GM21576 (cell line): ENCODE results near the gene ADM2.

Experiments used
- ATAC-seq: cut with Tn5 transposase; IDR thresholded peaks from one replicate; pipeline ENCODE4 v1.9.1; 2021; ENCODE audit warnings: mild to moderate bottlenecking, moderate library complexity; ENCODE audit not compliant: unreplicated experiment

Gene ADM2

DNA sequence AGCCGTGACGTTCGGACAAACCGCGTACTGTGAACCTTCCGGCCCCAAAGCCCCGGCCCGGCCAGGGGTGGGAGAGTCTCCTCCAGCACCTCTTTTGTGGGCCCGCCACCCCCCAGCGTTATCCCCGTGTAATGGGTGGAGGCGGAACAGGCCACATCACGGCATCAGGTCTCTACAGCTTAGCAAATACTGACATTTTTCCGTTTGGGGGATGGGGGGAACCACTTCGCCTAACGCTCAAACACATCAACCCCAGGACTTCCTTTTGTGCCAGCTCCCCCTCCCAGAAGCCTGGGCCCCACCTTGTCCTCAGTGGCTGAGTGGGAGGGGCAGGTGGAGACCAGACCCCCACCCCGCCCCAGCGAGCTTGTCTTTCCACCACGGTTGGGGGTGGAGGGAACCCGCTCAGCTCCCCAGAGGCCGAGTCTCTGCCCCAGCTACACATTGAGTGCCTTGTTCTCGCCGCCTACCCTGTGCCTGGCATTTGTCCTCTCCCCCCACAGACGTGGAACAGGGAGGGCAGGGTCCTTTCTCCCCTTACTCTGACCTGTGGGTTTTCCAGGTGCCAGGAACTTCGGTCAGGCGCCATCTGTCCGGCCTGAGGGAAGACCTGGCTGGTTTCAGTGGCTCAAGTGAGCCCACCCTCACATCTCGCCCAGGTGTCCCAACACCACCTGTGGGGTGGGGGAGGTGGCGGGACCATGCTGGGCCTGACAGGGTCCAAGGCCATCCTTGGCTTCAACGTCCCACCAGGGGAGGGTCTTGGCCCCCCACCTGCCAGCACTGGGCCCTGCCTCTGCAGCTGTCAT, 36.1 kb upstream of the ADM2 start:
- no peak for ATAC-seq

DNA sequence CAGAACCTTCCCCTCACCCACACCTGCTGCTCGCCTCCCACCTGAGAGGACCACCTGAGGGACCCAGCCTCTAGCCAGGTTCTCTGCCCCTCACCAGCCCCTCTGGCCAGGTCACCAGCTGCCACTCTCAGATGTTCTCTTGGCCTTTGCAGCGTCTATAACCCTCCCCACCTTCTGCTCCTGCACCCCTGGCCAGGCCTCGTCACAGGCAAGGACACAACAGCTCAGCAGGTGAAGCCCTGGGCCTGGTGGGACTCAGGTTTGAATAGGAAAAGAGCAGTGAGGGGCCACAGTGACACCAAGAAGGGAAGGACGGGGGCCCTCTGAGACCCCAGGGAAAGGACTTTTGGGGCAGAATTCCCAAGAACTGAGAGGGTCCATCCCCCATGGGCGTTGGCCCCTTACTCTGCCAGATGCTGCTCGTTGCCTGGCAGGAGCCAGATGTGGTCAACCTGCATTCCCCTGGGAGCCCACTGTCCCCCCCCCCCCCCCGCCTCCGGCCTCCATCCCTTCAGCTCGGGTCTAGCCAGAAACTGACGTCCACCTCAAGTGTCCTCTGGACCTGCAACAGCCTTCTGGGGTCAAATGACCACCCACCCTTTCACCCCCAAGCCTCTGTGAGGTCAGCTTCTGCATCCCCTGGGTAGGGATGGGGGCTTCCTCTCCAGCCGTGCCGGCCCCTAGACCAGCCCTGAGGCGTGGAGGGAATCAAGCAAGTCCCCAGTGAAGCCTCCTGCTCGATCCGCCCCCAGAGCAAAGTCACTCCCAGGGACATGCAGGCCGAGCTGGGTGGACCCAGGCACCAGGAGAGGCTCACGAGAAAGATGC, 35.2 kb upstream of the ADM2 start:
- no peak for ATAC-seq

DNA sequence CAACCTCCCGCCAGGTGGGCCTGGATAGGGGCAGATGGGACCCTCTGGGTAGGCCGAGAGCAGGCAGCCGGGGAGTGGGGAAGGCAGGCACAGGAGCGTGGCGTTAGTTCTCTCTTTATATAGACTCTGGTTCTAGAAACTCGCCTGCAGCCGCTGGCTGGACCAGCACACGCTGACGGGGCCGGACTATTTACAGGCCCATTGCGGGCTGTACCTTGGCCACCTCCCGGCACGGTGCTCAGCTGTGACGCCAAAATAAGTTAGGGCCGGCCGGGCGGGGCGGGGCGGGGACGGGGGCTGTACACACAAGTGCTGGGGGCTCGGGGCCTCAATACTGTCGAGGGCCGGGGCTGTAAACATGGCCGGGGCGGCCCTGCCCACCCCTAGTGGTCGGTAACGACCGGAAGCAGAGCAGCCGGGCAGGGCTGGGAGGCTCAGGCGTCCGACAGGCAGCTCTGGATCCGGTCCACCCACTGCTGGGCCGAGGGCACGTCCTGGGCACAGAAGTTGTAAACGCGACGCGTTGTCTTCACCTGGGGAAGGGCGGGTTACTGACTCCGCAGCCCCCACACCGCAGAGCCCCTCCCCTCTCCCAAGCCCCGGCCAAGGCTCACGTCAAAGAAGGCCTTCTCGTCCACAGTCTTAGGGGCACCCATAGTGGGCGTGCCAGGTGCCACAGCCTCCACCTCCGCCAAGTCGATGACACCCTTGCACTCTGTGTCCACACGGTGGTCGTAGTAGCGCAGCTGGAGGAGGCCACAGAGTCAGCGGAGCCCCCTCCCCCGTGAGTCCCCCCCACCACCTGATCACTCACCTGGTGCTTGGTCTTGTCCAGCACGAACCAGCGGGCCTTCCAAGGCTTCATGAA, 34.4 kb upstream of the ADM2 start:
- no peak for ATAC-seq

DNA sequence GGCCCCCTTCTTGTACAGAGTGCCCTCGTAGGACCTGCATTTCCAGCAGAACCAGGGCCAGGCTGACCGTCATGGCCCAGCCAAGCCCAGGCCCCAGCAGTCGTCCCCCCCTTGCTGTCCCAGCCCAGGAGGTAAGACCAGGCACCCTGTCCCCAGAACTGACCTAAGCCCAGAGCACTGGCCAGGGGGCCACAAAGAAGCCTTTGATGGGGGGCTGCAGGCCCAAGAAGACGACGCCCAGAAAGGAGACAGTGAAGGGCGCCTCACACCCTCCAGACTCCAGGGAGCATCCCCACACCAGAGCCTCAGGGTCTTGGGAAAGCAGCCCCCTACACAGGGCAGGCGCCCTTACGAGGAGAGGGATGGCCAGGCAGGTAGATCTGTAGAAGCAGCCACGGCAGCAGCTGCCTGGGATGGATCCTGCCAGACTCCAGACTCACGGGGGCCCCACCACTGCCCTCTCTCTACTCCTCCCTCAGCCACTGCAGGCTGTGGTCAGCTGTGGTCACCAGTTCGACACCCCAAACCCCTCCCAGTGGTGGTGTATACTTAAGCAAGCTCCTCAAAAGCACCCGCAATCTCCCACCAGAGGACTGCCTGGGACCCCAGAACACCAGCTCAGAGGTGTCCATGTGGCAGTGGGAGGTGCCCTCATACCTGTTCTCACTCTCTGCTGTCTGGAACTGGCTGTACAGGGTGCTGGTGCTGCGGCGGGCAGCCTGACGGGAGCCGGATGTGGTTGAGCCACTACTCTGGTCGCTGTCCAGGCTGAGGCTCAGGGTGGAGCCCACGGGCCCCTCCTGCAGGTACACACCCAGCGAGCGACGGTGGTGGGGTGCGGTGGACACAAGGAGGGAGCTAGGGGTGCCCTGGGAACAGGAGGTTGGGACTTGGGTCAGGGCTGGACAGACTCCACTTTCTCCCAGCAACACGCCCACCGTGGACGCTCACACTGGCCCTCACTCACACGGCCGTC, 33.5 kb upstream of the ADM2 start:
- ATAC-seq = no peak

DNA sequence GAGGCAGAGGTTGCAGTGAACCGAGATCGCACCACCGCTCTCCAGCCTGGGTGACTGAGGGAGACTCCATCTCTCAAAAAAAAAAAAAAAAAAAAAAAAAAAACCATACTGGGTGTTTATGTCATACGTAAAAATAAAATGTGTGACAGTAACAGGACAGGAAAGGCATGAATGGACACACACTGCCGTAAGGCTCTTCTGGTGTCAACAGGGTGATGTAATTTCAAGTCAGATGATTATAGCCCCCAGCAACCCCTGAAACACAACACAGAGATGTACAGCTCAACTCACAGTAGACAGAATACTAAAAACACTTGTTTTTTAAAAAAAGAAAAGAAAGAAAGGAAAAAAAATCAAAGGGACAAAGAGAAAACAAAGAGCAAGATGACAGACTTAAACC, 28.7 kb upstream of the ADM2 start:
- ATAC-seq = no peak

DNA sequence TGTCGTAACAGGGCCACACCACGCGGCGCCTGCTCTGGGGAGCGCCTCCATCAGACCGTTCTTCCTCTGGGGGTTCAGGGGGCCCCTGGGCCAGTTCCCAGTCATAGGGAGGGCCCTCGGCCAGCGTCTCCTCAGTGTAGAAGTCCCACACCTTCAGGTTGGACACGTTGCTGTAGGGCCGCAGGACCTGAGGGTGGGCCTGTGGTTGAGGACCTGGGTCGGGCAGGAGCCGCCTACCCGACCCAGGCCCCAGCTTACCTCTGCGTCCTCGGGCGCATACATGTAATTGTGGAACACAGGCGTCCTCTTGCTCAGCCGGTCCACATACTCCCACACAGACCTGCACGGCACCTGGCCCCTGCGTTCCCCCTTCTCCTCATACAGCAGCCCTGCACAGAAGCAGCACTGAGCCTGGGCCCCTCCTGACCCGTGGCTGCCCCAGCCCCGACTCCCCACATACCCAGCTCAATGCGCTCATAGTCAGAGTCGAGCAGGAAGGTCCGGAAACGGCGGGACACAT, 26.7 kb upstream of the ADM2 start:
- no peak for ATAC-seq

DNA sequence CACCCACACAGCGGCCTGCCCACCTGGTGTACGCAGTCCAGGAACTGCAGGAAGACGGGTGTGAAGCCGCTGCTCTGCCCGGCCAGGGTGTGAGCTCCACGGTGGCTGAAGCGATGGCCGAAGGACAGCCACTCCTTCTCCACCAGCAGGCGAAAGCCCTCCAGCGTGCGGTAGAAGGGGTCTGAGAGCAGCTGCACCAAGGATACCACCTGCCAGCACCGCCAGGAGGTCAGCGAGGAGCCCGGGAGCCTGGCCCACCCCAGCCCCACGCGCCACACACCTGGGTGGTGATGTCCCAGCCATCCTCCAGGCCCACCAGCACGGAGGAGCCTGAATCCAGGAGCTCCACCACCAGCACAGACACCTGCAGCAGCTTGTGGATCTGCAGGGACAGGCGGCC, 26.1 kb upstream of the ADM2 start:
- ATAC-seq = no peak

DNA sequence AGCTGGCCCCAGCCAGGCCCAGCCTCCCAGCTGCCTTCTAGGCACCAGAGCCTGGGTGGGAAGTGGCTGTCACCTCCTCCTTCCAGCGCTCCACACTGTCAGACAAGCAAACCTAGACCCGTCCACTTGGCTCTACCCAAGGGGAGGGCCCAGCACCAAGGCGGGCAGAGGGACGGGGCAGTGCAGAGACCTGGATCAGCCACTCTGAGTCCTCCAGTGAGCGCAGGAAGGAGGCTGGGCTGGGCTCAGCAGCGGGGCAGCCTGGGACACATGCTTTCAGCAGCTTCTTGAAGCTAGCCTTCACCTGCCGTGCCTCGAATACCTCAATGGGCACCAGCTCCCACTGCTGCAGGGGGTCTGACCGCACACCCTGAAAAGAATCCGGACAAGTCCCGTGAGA, 25.3 kb upstream of the ADM2 start:
- no peak for ATAC-seq

DNA sequence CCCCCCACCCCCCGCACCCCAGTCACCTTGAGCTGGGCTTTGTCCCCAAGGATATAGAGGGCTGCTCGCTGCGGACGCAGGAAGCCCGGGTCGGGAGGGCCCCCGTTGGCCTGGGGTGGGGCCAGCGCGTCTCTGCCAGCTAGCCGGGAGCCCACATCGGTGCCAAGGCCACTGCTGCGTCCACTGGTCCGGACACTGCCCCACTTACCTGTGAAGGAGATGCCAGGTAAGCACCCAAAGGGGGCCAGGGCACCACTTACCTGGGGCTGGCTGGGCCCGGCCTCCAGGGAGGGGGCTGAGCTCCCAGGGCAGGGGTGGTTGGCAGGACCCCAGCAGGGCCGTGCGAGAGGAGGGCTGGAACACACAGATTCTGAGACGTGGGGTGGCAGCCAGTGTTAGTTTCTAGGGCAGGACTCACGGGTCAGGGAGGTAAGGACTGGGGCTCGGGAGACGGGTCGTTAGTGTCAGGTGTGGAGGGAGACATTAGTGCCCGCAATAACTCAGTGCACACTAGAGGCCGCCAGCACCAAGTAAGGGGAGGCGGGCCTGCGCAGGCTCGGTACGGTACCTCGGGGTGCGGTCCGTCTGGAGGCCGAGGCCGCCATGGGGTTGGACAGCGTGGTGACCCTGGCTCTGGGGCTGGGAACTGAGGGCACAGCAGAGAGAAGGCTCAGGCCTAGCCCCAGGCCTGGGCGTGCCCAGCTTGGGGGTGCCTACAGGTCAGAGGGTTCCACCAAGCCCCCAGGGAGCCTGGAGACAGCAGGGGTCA, 24.7 kb upstream of the ADM2 start:
- no peak for ATAC-seq

DNA sequence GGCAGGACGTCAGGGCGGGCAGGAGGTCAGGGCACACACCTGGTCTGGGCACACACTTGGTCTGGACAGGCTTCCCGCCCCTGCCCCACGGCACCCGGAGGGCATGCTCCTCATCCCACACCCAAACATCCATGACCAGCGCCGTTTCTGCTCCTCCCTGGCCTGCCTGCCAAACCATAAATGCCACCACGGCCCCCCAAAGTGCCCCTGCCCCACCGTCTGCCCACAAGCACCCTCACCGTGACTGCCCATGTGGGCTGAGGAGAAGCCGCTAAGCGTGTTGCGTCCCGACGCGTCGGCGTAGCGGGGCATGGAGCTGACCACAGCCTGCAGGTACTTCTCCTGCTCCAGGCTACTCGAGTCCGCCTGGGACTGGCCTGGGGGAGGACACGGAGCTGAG, 22.3 kb upstream of the ADM2 start:
- ATAC-seq = no peak

DNA sequence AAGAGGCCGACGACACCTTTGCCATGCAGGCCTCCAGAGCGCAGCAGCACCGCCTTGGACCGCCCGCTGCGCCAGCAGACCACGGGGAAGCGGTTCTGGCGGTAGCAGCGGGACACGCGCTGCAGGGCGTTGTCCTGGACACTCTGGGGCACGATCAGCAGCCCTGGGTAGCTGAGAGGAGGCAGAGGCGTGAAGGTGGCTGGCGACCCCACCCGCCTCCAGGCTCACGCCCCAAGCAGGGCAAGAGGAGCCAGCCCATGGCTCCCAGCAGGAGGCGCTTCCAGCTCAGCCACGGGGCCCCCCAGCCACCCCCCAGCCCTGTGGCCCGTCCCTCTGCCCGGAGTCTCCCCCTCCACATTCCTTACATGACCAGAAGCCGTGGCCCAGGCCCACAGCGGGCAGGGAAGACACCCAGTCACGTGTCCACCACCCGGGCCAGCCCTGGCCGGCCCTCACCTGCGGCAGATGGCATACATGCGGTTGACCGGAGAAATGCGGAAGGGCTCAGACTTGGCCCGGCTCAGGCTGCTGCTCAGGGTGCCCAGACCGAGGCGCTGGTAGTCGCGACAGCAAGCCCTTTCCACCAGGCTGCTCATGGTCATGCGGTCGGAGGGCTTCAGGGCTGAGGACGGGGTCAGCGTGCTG, 21.7 kb upstream of the ADM2 start:
- ATAC-seq = no peak

DNA sequence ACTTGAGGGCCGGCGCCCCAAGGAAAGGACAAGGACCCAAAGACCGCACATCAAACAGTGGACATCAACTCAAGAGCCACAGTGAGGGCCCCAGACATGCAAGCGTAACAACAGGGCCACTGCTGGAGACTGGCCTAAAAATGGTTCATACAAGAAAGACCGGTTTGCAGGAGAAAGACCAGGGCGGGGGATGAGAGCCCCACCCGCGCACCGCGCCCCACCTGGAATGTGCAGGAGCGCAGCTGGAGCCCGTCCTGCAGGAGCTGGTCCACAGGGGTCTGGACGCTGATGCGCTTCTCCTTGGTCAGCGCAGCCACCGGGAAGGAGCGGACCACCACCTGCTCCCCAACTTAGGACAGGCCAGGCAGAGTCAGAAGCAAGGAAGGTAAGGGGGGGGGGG, 20.4 kb upstream of the ADM2 start:
- ATAC-seq = no peak

DNA sequence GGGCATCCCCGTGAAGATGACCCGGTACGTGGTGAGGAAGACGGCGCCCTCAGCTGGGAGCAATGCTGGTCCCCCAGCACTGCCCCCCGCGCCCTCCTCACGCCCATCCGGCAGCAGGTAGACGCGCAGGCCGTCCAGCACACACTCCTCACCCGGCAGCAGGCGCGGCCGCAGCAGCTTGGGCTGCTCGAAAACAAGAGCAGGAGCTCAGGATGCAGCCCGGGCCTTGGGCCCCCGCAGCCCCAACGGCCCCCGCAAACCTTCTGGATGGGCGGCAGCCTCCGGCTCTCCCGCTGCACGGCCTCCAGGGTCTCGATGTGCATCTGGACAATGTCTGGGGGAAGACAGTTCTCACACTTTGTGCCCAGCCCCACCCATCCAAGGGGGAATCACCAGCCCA, 19.8 kb upstream of the ADM2 start:
- no peak for ATAC-seq

DNA sequence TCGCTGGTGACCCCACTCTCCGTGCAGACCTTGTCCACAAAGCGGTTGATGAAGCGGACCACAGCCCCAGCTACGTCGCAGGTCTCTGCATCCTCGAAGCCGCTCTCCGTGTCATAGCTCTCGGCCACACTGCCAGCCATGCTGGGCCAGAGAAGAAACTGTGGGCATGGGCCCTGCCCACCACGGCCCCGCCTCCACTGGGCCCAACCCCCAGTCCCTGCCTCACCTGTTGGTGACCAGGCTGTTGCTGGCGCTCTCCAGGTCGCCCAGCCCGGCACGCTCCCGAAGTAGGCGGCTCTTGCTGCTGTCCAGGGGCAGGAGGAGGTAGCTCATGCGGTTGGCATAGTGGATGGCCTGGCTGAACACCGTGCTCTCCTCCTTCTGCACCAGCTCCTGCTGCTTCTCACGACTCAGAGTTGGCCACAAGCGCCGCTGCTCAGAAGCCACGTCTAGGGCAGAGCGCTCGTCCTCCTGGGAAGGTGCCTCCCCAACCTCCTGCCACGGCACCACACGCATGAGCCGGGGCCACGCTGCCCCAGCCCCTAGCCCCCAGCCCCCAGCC, 19.3 kb upstream of the ADM2 start:
- ATAC-seq = no peak

DNA sequence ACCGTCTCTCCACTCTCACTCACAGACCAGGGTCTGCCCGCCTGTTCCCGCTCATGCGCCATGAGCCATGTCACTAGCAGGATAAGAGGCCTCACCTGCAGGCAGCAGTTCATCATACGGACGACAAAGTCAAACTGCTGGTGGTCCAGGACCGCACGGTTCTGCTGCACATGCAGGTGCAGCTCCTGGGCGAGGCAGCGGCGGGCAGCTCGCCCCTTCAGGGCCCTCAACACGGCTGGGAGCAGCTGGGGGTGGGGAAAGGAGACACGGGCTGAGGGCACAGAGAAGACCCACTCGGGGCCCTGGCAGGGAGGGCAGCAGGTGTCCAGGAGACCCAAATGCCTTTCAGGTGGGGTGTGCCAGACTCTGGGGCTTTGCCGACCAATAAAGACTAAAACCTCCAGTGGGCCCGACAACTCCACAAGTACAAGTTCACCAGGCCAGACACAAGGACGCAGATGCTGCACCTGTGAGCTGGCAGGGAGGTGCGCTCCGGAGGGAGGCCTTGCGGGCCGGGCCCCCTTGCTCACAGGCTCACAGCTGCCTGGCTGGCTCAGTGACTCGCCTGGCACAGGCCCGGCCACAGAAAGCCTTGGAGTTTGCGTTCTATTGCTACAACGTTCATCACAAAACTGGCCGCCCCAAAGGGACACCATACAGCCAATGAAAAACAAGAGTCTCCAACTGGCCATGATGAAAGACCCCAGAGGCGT, 18.0 kb upstream of the ADM2 start:
- no peak for ATAC-seq

DNA sequence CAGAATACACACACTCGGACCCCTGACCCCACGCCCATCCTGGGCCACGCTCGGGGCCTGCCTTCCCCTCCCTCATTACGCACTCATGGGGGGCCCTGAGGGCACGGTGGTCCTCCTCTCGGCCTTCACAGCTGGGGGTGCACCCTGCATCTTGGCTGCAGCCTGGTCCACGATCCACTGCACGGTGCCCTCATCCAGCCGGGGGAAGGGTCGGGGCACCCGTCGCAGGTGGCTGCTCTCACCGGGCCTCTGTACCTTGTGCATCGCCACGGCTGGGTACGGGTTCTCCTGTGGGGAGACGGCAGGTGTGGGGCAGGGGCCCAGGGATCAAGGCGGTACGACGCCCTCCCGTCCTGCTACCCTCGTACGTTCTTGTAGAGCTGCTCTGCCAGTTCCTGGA, 16.9 kb upstream of the ADM2 start:
- ATAC-seq = no peak

DNA sequence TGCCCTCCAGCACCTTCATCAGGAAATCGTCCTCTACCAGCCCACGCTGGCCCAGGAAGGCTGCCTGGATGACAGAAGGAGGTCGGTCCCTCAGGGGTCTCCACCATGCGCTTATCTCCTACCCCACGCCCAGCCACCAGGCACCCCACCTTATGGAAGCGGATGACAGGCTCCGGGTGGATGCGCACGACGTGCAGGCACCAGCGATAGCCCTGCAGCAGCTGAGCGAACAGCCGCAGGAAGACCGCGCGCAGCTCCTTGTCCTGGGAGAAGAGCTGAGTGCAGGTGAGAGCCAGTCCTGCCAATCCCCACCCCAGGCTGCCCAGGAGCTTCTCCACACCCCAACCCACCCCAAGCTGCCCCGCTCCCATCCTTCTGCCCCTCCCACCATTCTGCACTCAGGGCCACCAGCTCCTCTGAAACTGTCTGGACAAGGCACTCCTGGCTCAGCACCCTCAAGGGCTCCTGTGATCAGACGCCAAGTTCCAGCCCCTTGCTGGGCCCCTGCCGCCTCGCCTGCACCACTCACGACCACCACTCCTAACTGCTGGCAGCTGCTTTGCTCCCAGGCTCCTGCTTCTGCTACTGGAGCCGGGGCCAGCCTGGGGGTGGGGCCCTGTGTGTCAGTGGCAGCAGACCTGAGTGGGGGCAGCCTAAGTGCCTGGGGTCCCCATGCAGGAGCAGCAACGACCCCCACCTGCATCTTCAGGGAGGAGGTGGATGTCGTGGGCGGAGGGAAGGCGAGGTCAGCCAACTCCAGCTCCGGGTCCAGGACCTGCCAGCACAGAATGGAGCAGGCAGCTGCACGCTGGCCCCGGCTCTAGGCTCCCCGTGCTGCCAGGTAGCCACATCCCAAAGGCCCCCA, 16.0 kb upstream of the ADM2 start:
- ATAC-seq = no peak
